ENCODE results near the gene MERTK. TPM values are rescaled to one million over a fixed set of nuclear protein-coding genes. Genes with fewer than 3 reads are reported as not detected.

Gene MERTK
- total and polyA plus RNA-seq, 2 donors (not counting 1 experiment from before 2014, with no cell fraction given), result 0.04 to 0.34 TPM

- POLR2A ChIA-PET, result no interaction called here
- no peak overlapping the region for H3K27ac ChIP-seq (ENCODE audit: low read length in 2 of 2)
- H3K4me1 ChIP-seq (ENCODE audit: control insufficient read depth in 2 of 2, insufficient read depth in 2 of 2, low read length in 2 of 2), result no peaks in the 10 kb centered on the region
- no peak overlapping the region for H3K4me3 Mint-ChIP-seq
- no peaks in the 10 kb centered on the region for H3K79me2 ChIP-seq (ENCODE audit: control insufficient read depth, insufficient read depth, low read length)
- peaks cover 0 to 2% (median 0%) of the 10 kb centered on the region in 4 experiments for H3K27me3 ChIP-seq (replicated peaks in 1 of 4; ENCODE audit: control extremely low read depth in 1 of 4, control insufficient read depth in 3 of 4, insufficient read depth in 4 of 4, low read length in 3 of 4)
- no CpG with 5 or more reads among the region's 3 CpGs for WGBS (ENCODE audit: insufficient coverage)
- no peak overlapping the region for H3K4me3 ChIP-seq (ENCODE audit: control extremely low read depth in 1 of 5, extremely low read depth in 1 of 5, insufficient read depth in 1 of 5, low read depth in 2 of 5, low read length in 4 of 5)
- H3K9me3 Mint-ChIP-seq (ENCODE audit: insufficient read depth), result no peaks in the 10 kb centered on the region
- no peaks in the 10 kb centered on the region for H3K9me3 ChIP-seq (ENCODE audit: control extremely low read depth in 1 of 3, control insufficient read depth in 2 of 3, insufficient read depth in 1 of 3, low read length in 2 of 3)
- no peaks in the 10 kb centered on the region for H3K36me3 ChIP-seq (replicated peaks in 1 of 2; ENCODE audit: control extremely low read depth in 1 of 2, control insufficient read depth in 1 of 2, extremely low read depth in 1 of 2, insufficient read depth in 2 of 2, low read length in 1 of 2)
- H3K9ac ChIP-seq (ENCODE audit: low read length), result no peak overlapping the region
- H3K4me1 Mint-ChIP-seq, result no peaks in the 10 kb centered on the region
- CTCF ChIA-PET, result interaction anchor here (0.6 kb wide), 1 partner anchor 10 kb away, joined by 3 read pairs; no protein-coding TSS in a partner anchor
- H3K27me3 Mint-ChIP-seq, result peaks cover 5% of the 10 kb centered on the region
- H3K4me2 ChIP-seq (replicated peaks; ENCODE audit: low read depth, low read length, poor library complexity, severe bottlenecking), result no peak overlapping the region
- intact Hi-C loops (cut with micrococcal nuclease), result no loop called here
- ATAC-seq (ENCODE audit: low read depth) (no peak), DNase-seq (no peak)
- no peak overlapping the region for H3K27ac Mint-ChIP-seq
- TF ChIP-seq EZH2 (IDR thresholded peaks at IDR 0.05; ENCODE audit: borderline replicate concordance, insufficient read depth, low read depth, low read length, poor library complexity, severe bottlenecking), result no peak
- TF ChIP-seq CTCF (IDR thresholded peaks at IDR 0.05), result no peak
- H4K20me1 ChIP-seq (ENCODE audit: control insufficient read depth, insufficient read depth, low read length, poor library complexity, severe bottlenecking), result no peaks in the 10 kb centered on the region
- H2AFZ ChIP-seq (ENCODE audit: insufficient read depth, low read depth, low read length, poor library complexity, severe bottlenecking), result no peak overlapping the region
Measured at GRCh38 chr2:111990375-111990774, 92.0 kb downstream of the MERTK start.

GRCh38 chr2:111990856-111991255 is 92.4 kb downstream of the MERTK start:
- H3K27ac Mint-ChIP-seq, result no peak overlapping the region
- no peak overlapping the region for H3K4me3 ChIP-seq (ENCODE audit: control extremely low read depth in 1 of 5, extremely low read depth in 1 of 5, insufficient read depth in 1 of 5, low read depth in 2 of 5, low read length in 4 of 5)
- ChIA-PET POLR2A (no interaction called here), CTCF (interaction anchor here (0.6 kb wide), 1 partner anchor 10 kb away, joined by 3 read pairs; no protein-coding TSS in a partner anchor)
- H3K9me3 Mint-ChIP-seq (ENCODE audit: insufficient read depth), result no peaks in the 10 kb centered on the region
- DNase-seq, result no peak
- intact Hi-C loops (cut with micrococcal nuclease), result no loop called here
- no peak overlapping the region for H3K9ac ChIP-seq (ENCODE audit: low read length)
- H3K27ac ChIP-seq (ENCODE audit: low read length in 2 of 2), result no peak overlapping the region
- no peaks in the 10 kb centered on the region for H3K4me1 Mint-ChIP-seq
- no peaks in the 10 kb centered on the region for H3K9me3 ChIP-seq (ENCODE audit: control extremely low read depth in 1 of 3, control insufficient read depth in 2 of 3, insufficient read depth in 1 of 3, low read length in 2 of 3)
- H3K4me2 ChIP-seq (replicated peaks; ENCODE audit: low read depth, low read length, poor library complexity, severe bottlenecking), result no peak overlapping the region
- peaks cover 5% of the 10 kb centered on the region for H3K27me3 Mint-ChIP-seq
- H3K79me2 ChIP-seq (ENCODE audit: control insufficient read depth, insufficient read depth, low read length), result no peaks in the 10 kb centered on the region
- peaks cover 0 to 2% (median 0%) of the 10 kb centered on the region in 4 experiments for H3K27me3 ChIP-seq (replicated peaks in 1 of 4; ENCODE audit: control extremely low read depth in 1 of 4, control insufficient read depth in 3 of 4, insufficient read depth in 4 of 4, low read length in 3 of 4)
- H3K36me3 ChIP-seq (replicated peaks in 1 of 2; ENCODE audit: control extremely low read depth in 1 of 2, control insufficient read depth in 1 of 2, extremely low read depth in 1 of 2, insufficient read depth in 2 of 2, low read length in 1 of 2), result no peaks in the 10 kb centered on the region
- H4K20me1 ChIP-seq (ENCODE audit: control insufficient read depth, insufficient read depth, low read length, poor library complexity, severe bottlenecking), result no peaks in the 10 kb centered on the region
- H2AFZ ChIP-seq (ENCODE audit: insufficient read depth, low read depth, low read length, poor library complexity, severe bottlenecking), result no peak overlapping the region
- H3K4me1 ChIP-seq (ENCODE audit: control insufficient read depth in 2 of 2, insufficient read depth in 2 of 2, low read length in 2 of 2), result no peaks in the 10 kb centered on the region
- TF ChIP-seq CTCF (IDR thresholded peaks at IDR 0.05), result no peak
- no peak for TF ChIP-seq EZH2 (IDR thresholded peaks at IDR 0.05; ENCODE audit: borderline replicate concordance, insufficient read depth, low read depth, low read length, poor library complexity, severe bottlenecking)
- no peak overlapping the region for H3K4me3 Mint-ChIP-seq
- WGBS (ENCODE audit: insufficient coverage), result 90% methylated on average over 4 of the region's 7 CpGs
- no peak for ATAC-seq (ENCODE audit: low read depth)
